Spleen (tissue), 7 donors: ENCODE measurements around the gene MMP8.

Experiments
- CTCF ChIP-seq, 11 experiments: fragments of 200-600 bp in 7 of 11; fragments of 450-650 bp in 4 of 11; sonication (generic) in 4 of 11; IDR thresholded peaks in 8 of 11; conservative IDR thresholded peaks in 3 of 11; 1 replicate in 7 of 11; 2 replicates in 4 of 11; pipeline versions ENCODE4 v1.4.0 to v1.8.0; 2016 to 2021; ENCODE audit warnings: antibody characterized with exemption in 11 of 11, inconsistent platforms in 4 of 11, mild to moderate bottlenecking in 1 of 11
- POLR2A ChIP-seq, 3 donors: fragments of 450-650 bp; IDR thresholded peaks; one replicate each; pipeline ENCODE4 v1.5.1; 2017; ENCODE audit warnings: antibody characterized with exemption in 3 of 3, mild to moderate bottlenecking in 1 of 3
- donor health status: DM: no; HTN: no; CAD: no; lungs with moderate emphysema.
- donor health status: DM: no; HTN: no; CAD: no.
- donor health status: DM: no; HTN: no; CAD: no.

DNA sequence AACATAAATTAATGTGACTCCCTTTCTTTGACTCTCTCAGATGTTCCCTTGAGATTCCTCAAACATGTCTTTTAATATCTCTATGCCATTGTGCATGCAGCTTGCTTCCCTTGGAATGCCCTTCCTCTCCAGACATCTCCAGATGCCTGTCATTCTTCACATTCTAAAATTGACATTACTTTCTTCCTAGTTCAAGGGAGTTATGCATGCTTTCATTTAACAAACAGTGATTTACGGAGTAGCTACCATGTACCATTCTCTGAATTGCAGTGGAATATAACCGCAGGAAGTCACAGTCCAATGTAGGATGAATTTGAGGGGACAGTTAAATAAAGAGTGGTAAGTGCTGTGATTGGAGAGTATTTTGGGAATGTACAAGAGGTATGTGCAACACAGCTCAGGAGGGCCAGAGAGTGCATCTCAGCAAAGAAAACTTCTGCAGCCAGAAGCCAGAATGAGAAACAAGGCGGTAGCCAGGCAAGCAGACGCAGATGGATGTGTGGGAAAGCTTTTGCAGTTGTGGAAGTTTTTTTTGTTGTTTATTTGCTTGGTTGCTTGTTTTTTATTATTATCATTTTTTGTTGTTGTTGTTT lies 37.0 kb upstream of the MMP8 start:
- TF ChIP-seq POLR2A (IDR thresholded peaks at IDR 0.05) = no peak
- TF ChIP-seq CTCF (IDR thresholded peaks at IDR 0.05 in 8 of 11, conservative IDR thresholded peaks at IDR 0.05 in 3 of 11) = no peak
